ENCODE data around the gene CLRN3.

DNA sequence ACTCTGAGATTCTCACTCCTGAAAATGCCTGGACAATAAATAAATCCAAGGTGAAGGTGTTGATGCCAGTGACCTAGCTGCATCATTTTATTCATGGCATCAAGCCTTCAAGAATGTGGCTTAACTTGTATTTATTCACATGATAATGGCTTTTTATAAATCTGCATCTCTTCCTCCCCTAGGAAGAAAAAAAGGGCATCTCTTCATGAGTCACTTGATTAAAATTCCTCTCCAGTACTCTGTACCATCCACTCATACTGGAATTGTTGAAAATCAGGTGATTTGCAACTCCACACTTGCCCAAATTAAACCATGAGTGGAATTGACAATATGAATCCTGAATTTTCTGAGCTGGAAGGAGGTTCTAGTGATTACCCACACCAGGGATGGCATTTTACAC, 44.3 kb upstream of the CLRN3 start:
- TF ChIP-seq, protein P1, sequence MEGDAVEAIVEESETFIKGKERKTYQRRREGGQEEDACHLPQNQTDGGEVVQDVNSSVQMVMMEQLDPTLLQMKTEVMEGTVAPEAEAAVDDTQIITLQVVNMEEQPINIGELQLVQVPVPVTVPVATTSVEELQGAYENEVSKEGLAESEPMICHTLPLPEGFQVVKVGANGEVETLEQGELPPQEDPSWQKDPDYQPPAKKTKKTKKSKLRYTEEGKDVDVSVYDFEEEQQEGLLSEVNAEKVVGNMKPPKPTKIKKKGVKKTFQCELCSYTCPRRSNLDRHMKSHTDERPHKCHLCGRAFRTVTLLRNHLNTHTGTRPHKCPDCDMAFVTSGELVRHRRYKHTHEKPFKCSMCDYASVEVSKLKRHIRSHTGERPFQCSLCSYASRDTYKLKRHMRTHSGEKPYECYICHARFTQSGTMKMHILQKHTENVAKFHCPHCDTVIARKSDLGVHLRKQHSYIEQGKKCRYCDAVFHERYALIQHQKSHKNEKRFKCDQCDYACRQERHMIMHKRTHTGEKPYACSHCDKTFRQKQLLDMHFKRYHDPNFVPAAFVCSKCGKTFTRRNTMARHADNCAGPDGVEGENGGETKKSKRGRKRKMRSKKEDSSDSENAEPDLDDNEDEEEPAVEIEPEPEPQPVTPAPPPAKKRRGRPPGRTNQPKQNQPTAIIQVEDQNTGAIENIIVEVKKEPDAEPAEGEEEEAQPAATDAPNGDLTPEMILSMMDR (conservative IDR thresholded peaks at IDR 0.05) = no peak
- no peak for TF ChIP-seq ZFX (IDR thresholded peaks at IDR 0.05)
